Measurements from ENCODE around the gene CCDC146. TPM values are rescaled to one million over a fixed set of nuclear protein-coding genes. Genes with fewer than 3 reads are reported as not detected.
"Not testable (repeated sequence)": the region's sequence is repeated elsewhere in the genome, so short reads cannot be mapped to it uniquely, and the experiment has no call there.

The CCDC146 gene, protein sequence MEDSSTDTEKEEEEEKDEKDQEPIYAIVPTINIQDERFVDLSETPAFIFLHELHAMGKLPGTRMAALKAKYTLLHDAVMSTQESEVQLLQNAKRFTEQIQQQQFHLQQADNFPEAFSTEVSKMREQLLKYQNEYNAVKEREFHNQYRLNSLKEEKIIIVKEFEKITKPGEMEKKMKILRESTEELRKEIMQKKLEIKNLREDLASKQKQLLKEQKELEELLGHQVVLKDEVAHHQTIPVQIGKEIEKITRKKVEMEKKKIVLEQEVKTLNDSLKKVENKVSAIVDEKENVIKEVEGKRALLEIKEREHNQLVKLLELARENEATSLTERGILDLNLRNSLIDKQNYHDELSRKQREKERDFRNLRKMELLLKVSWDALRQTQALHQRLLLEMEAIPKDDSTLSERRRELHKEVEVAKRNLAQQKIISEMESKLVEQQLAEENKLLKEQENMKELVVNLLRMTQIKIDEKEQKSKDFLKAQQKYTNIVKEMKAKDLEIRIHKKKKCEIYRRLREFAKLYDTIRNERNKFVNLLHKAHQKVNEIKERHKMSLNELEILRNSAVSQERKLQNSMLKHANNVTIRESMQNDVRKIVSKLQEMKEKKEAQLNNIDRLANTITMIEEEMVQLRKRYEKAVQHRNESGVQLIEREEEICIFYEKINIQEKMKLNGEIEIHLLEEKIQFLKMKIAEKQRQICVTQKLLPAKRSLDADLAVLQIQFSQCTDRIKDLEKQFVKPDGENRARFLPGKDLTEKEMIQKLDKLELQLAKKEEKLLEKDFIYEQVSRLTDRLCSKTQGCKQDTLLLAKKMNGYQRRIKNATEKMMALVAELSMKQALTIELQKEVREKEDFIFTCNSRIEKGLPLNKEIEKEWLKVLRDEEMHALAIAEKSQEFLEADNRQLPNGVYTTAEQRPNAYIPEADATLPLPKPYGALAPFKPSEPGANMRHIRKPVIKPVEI
- total RNA-seq (2021) (1.1 and 2.2 TPM in 2 replicates), Bru-seq, nascent RNA (percentile 46 among the genes with signal in this experiment), BruChase-seq, experiment 1, labeled RNA remaining after a 2-hour chase (percentile 54 among the genes with signal in this experiment), BruChase-seq, experiment 2, labeled RNA remaining after a 6-hour chase (percentile 45 among the genes with signal in this experiment)
- long read RNA-seq, partial matches to known transcripts = 2 of 6 reads
- long read RNA-seq, other reads (novel, unspliced or antisense) = 4 of 6 reads

DNA sequence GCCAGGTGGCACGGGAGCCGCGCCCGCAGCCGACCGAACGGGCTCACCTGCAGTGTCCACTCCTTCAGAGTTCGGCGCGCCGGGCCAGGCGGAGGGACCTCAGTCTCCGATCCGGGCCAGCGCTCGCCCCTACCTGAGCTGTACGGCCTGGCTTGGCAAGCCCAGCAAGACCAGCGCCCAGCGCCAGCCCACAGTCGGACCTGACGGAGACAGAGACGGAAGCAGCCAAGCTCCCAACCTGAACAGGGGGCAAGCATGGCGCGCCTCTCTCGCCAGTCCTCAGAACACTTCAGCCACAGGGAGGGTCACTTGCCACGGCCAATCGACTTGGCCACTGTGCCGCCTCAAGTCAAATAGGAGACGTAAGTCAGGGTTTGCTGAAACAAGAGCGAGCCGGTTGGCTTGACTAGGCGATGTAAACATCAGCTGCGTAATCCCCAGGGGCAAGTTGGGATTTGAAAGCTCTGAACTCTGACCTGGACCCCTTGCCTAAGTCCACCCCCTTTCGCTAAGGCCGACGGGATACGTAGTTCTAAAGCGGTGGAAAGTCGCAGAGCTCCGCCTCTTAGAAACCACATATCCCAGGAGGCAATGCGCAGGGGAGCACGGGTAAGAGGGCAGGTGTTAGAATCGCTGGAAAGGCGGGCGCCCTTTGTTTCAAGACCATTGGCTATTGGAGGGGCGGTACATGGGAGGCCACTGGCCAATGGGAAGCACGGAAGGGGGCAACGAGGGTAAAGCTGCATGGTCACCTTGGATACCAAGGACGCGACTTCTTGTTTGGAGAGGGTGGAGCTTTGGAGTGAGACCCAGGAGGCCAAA, at the start of gene CCDC146:
Gene CCDC146, plus strand, starts transcription at position 756 of the 822 bp plus-strand sequence. CDS start 45,054 bp downstream, outside the sequence.
- H3K27me3 ChIP-seq (replicated peaks; ENCODE audit: insufficient read depth, low read depth, low read length, poor library complexity); H3K4me1 ChIP-seq (ENCODE audit: insufficient read depth, low read length, poor library complexity, severe bottlenecking); H3K9me3 ChIP-seq (ENCODE audit: low read depth, low read length, poor library complexity, severe bottlenecking); H3K36me3 ChIP-seq (ENCODE audit: insufficient read depth, low read length, poor library complexity, severe bottlenecking); BruUV-seq (replicated peaks): not testable (repeated sequence)
- ChIA-PET CTCF (interaction anchor here (0.6 to 1.3 kb wide), 4 partner anchors 9 to 1819 kb away, joined by 3 to 11 read pairs (median 8); no protein-coding TSS in a partner anchor), POLR2A (ENCODE audit: low non-redundant PET) (interaction anchor here (0.6 kb wide), 1 partner anchor 233 kb away, joined by 18 read pairs; no protein-coding TSS in a partner anchor)
- intact Hi-C loops (cut with micrococcal nuclease; ENCODE audit: unreplicated experiment) = loop anchor here (5.0 kb wide), 1 partner anchor 125 kb away; no protein-coding TSS in a partner anchor
- DNase-seq (ENCODE audit: low spot score) = peak; percentile 99
- Histone ChIP-seq H3K4me3 (ENCODE audit: low read depth, low read length, poor library complexity, severe bottlenecking) (peak within 1 kb of the TSS; percentile 69), H3K27ac (ENCODE audit: low read depth, low read length, poor library complexity, severe bottlenecking) (peak within 1 kb of the TSS; percentile 65)

GRCh38 chr7:77074786-77075396, 47.5 kb upstream of the CCDC146 start:
- H3K27ac ChIP-seq (ENCODE audit: low read depth, low read length, poor library complexity, severe bottlenecking); H3K27me3 ChIP-seq (replicated peaks; ENCODE audit: insufficient read depth, low read depth, low read length, poor library complexity); H3K36me3 ChIP-seq (ENCODE audit: insufficient read depth, low read length, poor library complexity, severe bottlenecking); DNase-seq (ENCODE audit: low spot score); CTCF ChIA-PET; BruUV-seq (replicated peaks); intact Hi-C loops (cut with micrococcal nuclease; ENCODE audit: unreplicated experiment); H3K9me3 ChIP-seq (ENCODE audit: low read depth, low read length, poor library complexity, severe bottlenecking); H3K4me1 ChIP-seq (ENCODE audit: insufficient read depth, low read length, poor library complexity, severe bottlenecking); H3K4me3 ChIP-seq (ENCODE audit: low read depth, low read length, poor library complexity, severe bottlenecking); POLR2A ChIA-PET (ENCODE audit: low non-redundant PET): not testable (repeated sequence)

GRCh38 chr7:77077060-77077459, 45.4 kb upstream of the CCDC146 start:
- H3K9me3 ChIP-seq (ENCODE audit: low read depth, low read length, poor library complexity, severe bottlenecking); H3K27me3 ChIP-seq (replicated peaks; ENCODE audit: insufficient read depth, low read depth, low read length, poor library complexity); BruUV-seq (replicated peaks); H3K4me1 ChIP-seq (ENCODE audit: insufficient read depth, low read length, poor library complexity, severe bottlenecking); H3K36me3 ChIP-seq (ENCODE audit: insufficient read depth, low read length, poor library complexity, severe bottlenecking); DNase-seq (ENCODE audit: low spot score); POLR2A ChIA-PET (ENCODE audit: low non-redundant PET); CTCF ChIA-PET; intact Hi-C loops (cut with micrococcal nuclease; ENCODE audit: unreplicated experiment); H3K4me3 ChIP-seq (ENCODE audit: low read depth, low read length, poor library complexity, severe bottlenecking); H3K27ac ChIP-seq (ENCODE audit: low read depth, low read length, poor library complexity, severe bottlenecking): not testable (repeated sequence)

- H3K27me3 ChIP-seq (replicated peaks; ENCODE audit: insufficient read depth, low read depth, low read length, poor library complexity); H3K27ac ChIP-seq (ENCODE audit: low read depth, low read length, poor library complexity, severe bottlenecking); H3K4me1 ChIP-seq (ENCODE audit: insufficient read depth, low read length, poor library complexity, severe bottlenecking); H3K36me3 ChIP-seq (ENCODE audit: insufficient read depth, low read length, poor library complexity, severe bottlenecking); H3K9me3 ChIP-seq (ENCODE audit: low read depth, low read length, poor library complexity, severe bottlenecking); DNase-seq (ENCODE audit: low spot score); POLR2A ChIA-PET (ENCODE audit: low non-redundant PET); CTCF ChIA-PET; intact Hi-C loops (cut with micrococcal nuclease; ENCODE audit: unreplicated experiment); H3K4me3 ChIP-seq (ENCODE audit: low read depth, low read length, poor library complexity, severe bottlenecking); BruUV-seq (replicated peaks): not testable (repeated sequence)
Observed at GRCh38 chr7:77079112-77079511, 43.3 kb upstream of the CCDC146 start.

GRCh38 chr7:77079624-77080023, 42.8 kb upstream of the CCDC146 start:
- CTCF ChIA-PET; H3K27me3 ChIP-seq (replicated peaks; ENCODE audit: insufficient read depth, low read depth, low read length, poor library complexity); POLR2A ChIA-PET (ENCODE audit: low non-redundant PET); H3K36me3 ChIP-seq (ENCODE audit: insufficient read depth, low read length, poor library complexity, severe bottlenecking); H3K27ac ChIP-seq (ENCODE audit: low read depth, low read length, poor library complexity, severe bottlenecking); H3K4me3 ChIP-seq (ENCODE audit: low read depth, low read length, poor library complexity, severe bottlenecking); intact Hi-C loops (cut with micrococcal nuclease; ENCODE audit: unreplicated experiment); DNase-seq (ENCODE audit: low spot score); H3K4me1 ChIP-seq (ENCODE audit: insufficient read depth, low read length, poor library complexity, severe bottlenecking); H3K9me3 ChIP-seq (ENCODE audit: low read depth, low read length, poor library complexity, severe bottlenecking); BruUV-seq (replicated peaks): not testable (repeated sequence)

DNA sequence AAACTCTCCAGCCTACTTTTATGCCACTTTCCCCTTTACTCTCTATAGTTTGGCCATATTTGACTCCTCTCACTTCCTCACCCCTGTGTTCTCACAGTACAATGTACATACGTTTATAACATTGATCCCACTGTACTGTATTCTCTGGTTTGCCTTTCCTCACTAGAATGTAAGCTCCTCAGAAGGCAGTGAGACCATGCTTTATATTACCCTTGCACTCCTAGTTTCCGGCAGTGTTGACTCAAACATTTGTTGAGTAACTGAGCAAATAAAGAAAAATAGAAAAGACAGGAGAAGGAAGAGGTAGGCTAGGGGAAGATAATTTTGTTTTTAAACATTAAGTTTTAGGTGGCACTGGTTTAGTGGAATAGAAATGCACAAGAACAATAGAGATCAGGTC, 42.2 kb upstream of the CCDC146 start:
- POLR2A ChIA-PET (ENCODE audit: low non-redundant PET); H3K9me3 ChIP-seq (ENCODE audit: low read depth, low read length, poor library complexity, severe bottlenecking); intact Hi-C loops (cut with micrococcal nuclease; ENCODE audit: unreplicated experiment); CTCF ChIA-PET; H3K4me1 ChIP-seq (ENCODE audit: insufficient read depth, low read length, poor library complexity, severe bottlenecking); DNase-seq (ENCODE audit: low spot score); H3K27ac ChIP-seq (ENCODE audit: low read depth, low read length, poor library complexity, severe bottlenecking); H3K4me3 ChIP-seq (ENCODE audit: low read depth, low read length, poor library complexity, severe bottlenecking); H3K27me3 ChIP-seq (replicated peaks; ENCODE audit: insufficient read depth, low read depth, low read length, poor library complexity); H3K36me3 ChIP-seq (ENCODE audit: insufficient read depth, low read length, poor library complexity, severe bottlenecking); BruUV-seq (replicated peaks): not testable (repeated sequence)

Measured in A673 (cell line).